HepG2 (cell line): ENCODE data around the gene FOSB. TPM values are rescaled to one million over a fixed set of nuclear protein-coding genes. Genes with fewer than 3 reads are reported as not detected.

Source experiments
- ATAC-seq: fragments of 200-7000 bp; cut with Tn5 transposase; 3 replicates; pipeline ENCODE4 v1.9.1; 2020; ENCODE audit warnings: mild to moderate bottlenecking, moderate library complexity
- BruUV-seq: library from RNA; stranded (reverse); fragments of 400-500 nt; replicated peaks from 2 replicates; lab custom pipeline; 2021; lab: Mats Ljungman, UMichigan
- CTCF ChIA-PET: fragments of 300-600 bp; formaldehyde crosslinking; extraction: SDS; loops from one replicate; lab custom pipeline; 2021; ENCODE audit warnings: low total read pairs, inconsistent platforms, low intra/inter-chr PET ratio; lab: Yijun Ruan, JAX
- POLR2A ChIA-PET: fragments of 350-600 bp; sonication (Branson Sonifier 250); formaldehyde crosslinking; loops from one replicate; lab custom pipeline; 2020; ENCODE audit warnings: antibody characterized with exemption, inconsistent platforms; lab: Yijun Ruan, JAX
- DNase-seq: peaks from one replicate; pipeline ENCODE4 v3.0.0-alpha.2; 2015; ENCODE audit warnings: low spot score
- FAIRE-seq: peaks from 3 replicates; lab custom pipeline; 2011; peaks lifted over from hg19 to GRCh38; lab: Jason Lieb, UNC
- H2AFZ ChIP-seq: one replicate; pipeline ENCODE4 v1.6.1; 2011; ENCODE audit warnings: low read length, inconsistent platforms
- H3K27ac ChIP-seq: fragments of 300-600 bp; 3 replicates; pipeline ENCODE4 v1.8.0; 2011; ENCODE audit warnings: mixed run types, mild to moderate bottlenecking, mixed read lengths, low read length, inconsistent platforms; ENCODE audit not compliant: insufficient read depth; ENCODE audit errors: extremely low read length
- H3K27me3 ChIP-seq, 2 experiments: fragments of 200-600 bp in 1 of 2; 2 replicates in 1 of 2; 3 replicates in 1 of 2; pipeline versions ENCODE4 v1.6.0 to v1.8.0; 2011; ENCODE audit warnings: low read length in 2 of 2, mild to moderate bottlenecking in 2 of 2, moderate library complexity in 2 of 2, inconsistent platforms in 1 of 2; ENCODE audit not compliant: insufficient read depth in 2 of 2, control insufficient read depth in 1 of 2
- H3K36me3 ChIP-seq, 2 experiments: fragments of 200-600 bp in 1 of 2; replicated peaks in 1 of 2; 2 replicates in 1 of 2; 3 replicates in 1 of 2; pipeline versions ENCODE4 v1.5.1 to v1.8.0; 2011; ENCODE audit warnings: low read length in 2 of 2, inconsistent platforms in 1 of 2; ENCODE audit not compliant: insufficient read depth in 2 of 2, control insufficient read depth in 1 of 2
- H3K4me1 ChIP-seq: 2 replicates; pipeline ENCODE4 v1.5.1; 2012; ENCODE audit warnings: low read length, inconsistent platforms; ENCODE audit not compliant: insufficient read depth
- H3K4me2 ChIP-seq: 2 replicates; pipeline ENCODE4 v1.6.0; 2011; ENCODE audit warnings: low read depth, low read length, inconsistent platforms
- H3K4me3 ChIP-seq, 3 experiments: fragments of 200-600 bp in 1 of 3; sonication (generic), shearing (Covaris generic) in 1 of 3; replicated peaks in 1 of 3; 2 replicates each; pipeline ENCODE4 v1.5.1; 2011 to 2016; ENCODE audit warnings: low read length in 3 of 3, inconsistent platforms in 2 of 3, low read depth in 2 of 3, mild to moderate bottlenecking in 2 of 3, control low read depth in 1 of 3, mixed read lengths in 1 of 3; ENCODE audit not compliant: insufficient read depth in 1 of 3
- H3K79me2 ChIP-seq: one replicate; pipeline ENCODE4 v1.6.1; 2011; ENCODE audit warnings: low read length, inconsistent platforms; ENCODE audit not compliant: insufficient read depth
- H3K9ac ChIP-seq: 2 replicates; pipeline ENCODE4 v1.6.0; 2011; ENCODE audit warnings: mild to moderate bottlenecking, low read depth, low read length, inconsistent platforms; ENCODE audit not compliant: insufficient read depth
- H3K9me3 ChIP-seq: 2 replicates; pipeline ENCODE4 v1.5.1; 2012; ENCODE audit warnings: mild to moderate bottlenecking, low read length
- H4K20me1 ChIP-seq: 2 replicates; pipeline ENCODE4 v1.6.0; 2011; ENCODE audit warnings: inconsistent platforms, mild to moderate bottlenecking, low read length, moderate library complexity; ENCODE audit not compliant: insufficient read depth
- NCOA1 ChIP-seq: sonication (generic); formaldehyde crosslinking; IDR thresholded peaks from 2 replicates; pipeline ENCODE4 v1.9.0; 2021; ENCODE audit warnings: missing genetic modification reagents
- NCOR1 ChIP-seq: fragments of 200-600 bp; sonication (generic); IDR thresholded peaks from 2 replicates; pipeline ENCODE4 v1.7.0; 2017; ENCODE audit warnings: antibody characterized with exemption, low read length, borderline replicate concordance
- POGZ ChIP-seq: sonication (generic); formaldehyde crosslinking; IDR thresholded peaks from 2 replicates; pipeline ENCODE4 v1.4.0; 2020; ENCODE audit warnings: mild to moderate bottlenecking, missing genetic modification reagents
- PRPF4 ChIP-seq: fragments of 200-400 bp; formaldehyde crosslinking; IDR thresholded peaks from 2 replicates; pipeline ENCODE4 v1.6.1; 2016; ENCODE audit warnings: low read length, low read depth; ENCODE audit not compliant: poor library complexity, severe bottlenecking
- TBX2 ChIP-seq: sonication (generic); formaldehyde crosslinking; IDR thresholded peaks from 2 replicates; pipeline ENCODE4 v1.5.0; 2020; ENCODE audit warnings: missing genetic modification reagents, mild to moderate bottlenecking, borderline replicate concordance
- TEAD3 ChIP-seq: optimal IDR thresholded peaks from 2 replicates; pipeline ENCODE3; 2016; ENCODE audit warnings: borderline replicate concordance
- ZEB1 ChIP-seq: IDR thresholded peaks from 2 replicates; pipeline ENCODE4 v1.6.1; 2012; ENCODE audit warnings: mild to moderate bottlenecking, low read depth, inconsistent platforms; ENCODE audit not compliant: insufficient replicate concordance
- ZNF121 ChIP-seq: sonication (generic); formaldehyde crosslinking; IDR thresholded peaks from 2 replicates; pipeline ENCODE4 v1.5.0; 2020; ENCODE audit warnings: mild to moderate bottlenecking, missing genetic modification reagents
- ZNF180 ChIP-seq: sonication (generic); formaldehyde crosslinking; IDR thresholded peaks from 2 replicates; pipeline ENCODE4 v1.4.0; 2020; ENCODE audit warnings: low read depth, missing genetic modification reagents, borderline replicate concordance
- ZNF501 ChIP-seq: sonication (generic); formaldehyde crosslinking; IDR thresholded peaks from 2 replicates; pipeline ENCODE4 v1.5.1; 2020; ENCODE audit warnings: mild to moderate bottlenecking, moderate library complexity, missing genetic modification reagents
- ZNF619 ChIP-seq: sonication (generic); formaldehyde crosslinking; IDR thresholded peaks from 2 replicates; pipeline ENCODE4 v1.4.0; 2020; ENCODE audit warnings: mild to moderate bottlenecking, missing genetic modification reagents
- ZNF629 ChIP-seq: sonication (generic); formaldehyde crosslinking; conservative IDR thresholded peaks from 2 replicates; pipeline ENCODE4 v1.5.0; 2020; ENCODE audit warnings: missing genetic modification reagents
- WGBS: methylation state at CpG from one replicate; pipeline ENCODE4 v1.1.6; 2017; ENCODE audit warnings: low lambda C conversion rate; 5-methylcytosine and 5-hydroxymethylcytosine counted together
- in situ Hi-C: cut with HindIII; loops from 2 replicates; pipeline ENCODE4 v1.10.0; 2017; ENCODE audit warnings: low pct_unique_long_range_greater_than_20kb; ENCODE audit not compliant: extremely low pct_ligation_motif_present
- intact Hi-C: fragments of 100-400 bp; cut with micrococcal nuclease; formaldehyde crosslinking; loops from one replicate; pipeline ENCODE4 v1.10.0; 2022; ENCODE audit not compliant: unreplicated experiment
- polyA plus RNA-seq, 8 experiments: library from polyadenylated mRNA; depleted of rRNA in 3 of 8; stranded (reverse) in 7 of 8; unstranded in 1 of 8; fragments of >200 nt; fragmentation: Illumina TruSeq in 4 of 8; extraction: Trizol in 4 of 8; gene quantifications; 2 replicates each; pipeline versions ENCODE4 v1.2.1 to v1.2.3, GENCODE V29; 2011 to 2016; ENCODE audit warnings: low read depth in 4 of 8, missing spikeins in 1 of 8, mixed read lengths in 1 of 8; ENCODE audit not compliant: insufficient read depth in 1 of 8
- total RNA-seq, 5 experiments: library from RNA; depleted of rRNA; stranded (reverse); fragments of >200 nt; fragmentation: Illumina TruSeq; extraction: Trizol; gene quantifications; 2 replicates each; pipeline ENCODE4 v1.2.3, GENCODE V29; 2016; ENCODE audit warnings: low read depth in 1 of 5
- TF ChIP-seq, protein P1 (sequence below): sonication (generic); formaldehyde crosslinking; IDR thresholded peaks from 2 replicates; pipeline ENCODE4 v1.4.0; 2020; ENCODE audit warnings: missing genetic modification reagents
- TF ChIP-seq, protein P2 (sequence below): sonication (generic); formaldehyde crosslinking; IDR thresholded peaks from 2 replicates; pipeline ENCODE4 v1.4.0; 2020; ENCODE audit warnings: missing genetic modification reagents
- TF ChIP-seq, protein P3 (sequence below): IDR thresholded peaks from 2 replicates; pipeline ENCODE4 v1.6.1; 2016; ENCODE audit warnings: low read depth, control low read depth

The FOSB gene
- total and polyA plus RNA-seq, 2 of the 13 experiments (the other 11 are each of a cell fraction or from before 2014, with no cell fraction given) = 2.8 to 6.0 TPM

DNA sequence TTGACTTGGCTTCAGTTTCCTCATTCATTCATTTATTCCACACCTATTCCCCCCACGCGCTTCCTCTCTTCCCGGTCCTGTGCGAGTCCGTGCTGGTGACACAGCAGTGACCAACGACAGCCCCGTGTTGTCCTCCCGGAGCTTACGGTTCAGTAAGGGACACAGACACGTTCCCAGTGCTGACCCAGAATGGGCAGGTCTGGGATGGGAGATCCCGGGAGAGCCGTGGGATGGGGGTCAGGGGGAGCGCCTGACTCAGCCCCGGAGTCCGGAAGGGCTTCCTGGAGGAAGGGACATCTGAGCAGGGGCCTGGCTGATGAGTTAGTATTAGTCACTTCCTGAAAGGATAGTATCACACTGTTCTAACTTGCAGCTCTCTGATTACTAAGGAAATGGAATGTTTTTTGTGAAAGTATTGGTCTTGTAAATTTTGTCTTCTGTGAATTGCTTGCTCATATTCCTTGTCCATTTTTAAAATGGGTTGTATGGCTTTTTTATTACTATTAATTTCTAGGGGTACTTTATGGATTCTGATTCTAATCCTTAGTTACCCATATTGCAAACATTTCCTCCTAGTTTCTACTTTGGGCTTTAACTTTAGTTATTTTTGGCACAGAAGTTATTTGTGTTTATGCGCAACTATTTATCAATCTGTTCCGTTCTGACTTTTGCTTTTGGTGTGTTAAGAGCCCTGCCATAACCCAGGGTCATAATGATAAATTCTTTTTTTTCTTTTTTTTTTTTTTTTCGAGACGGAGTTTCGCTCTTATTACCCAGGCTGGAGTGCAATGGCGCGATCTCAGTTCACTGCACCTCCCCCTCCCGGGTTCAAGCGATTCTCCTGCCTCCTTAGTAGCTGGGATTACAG, 43.4 kb upstream of the FOSB start:
- peak; percentile 72 for FAIRE-seq
- peaks cover 9% of the 10 kb centered on the region for H3K79me2 ChIP-seq
- DNase-seq = peak; percentile 86
- peak overlapping the region; percentile 80 for H3K9ac ChIP-seq
- ChIA-PET POLR2A (interaction anchor here (0.5 to 1.7 kb wide), 8 partner anchors 19 to 924 kb away, joined by 3 to 8 read pairs (median 4); partner anchors contain the start of genes SNRPD2 and ZNF180), CTCF (no interaction called here)
- H4K20me1 ChIP-seq = no peaks in the 10 kb centered on the region
- H3K9me3 ChIP-seq = no peaks in the 10 kb centered on the region
- H3K4me1 ChIP-seq = peaks cover 47% of the 10 kb centered on the region
- no peaks in the 10 kb centered on the region; a peak in 1 of 5 replicates for H3K27me3 ChIP-seq
- intact Hi-C loops = loop anchor here (1.0 kb wide), 1 partner anchor 20 kb away; no protein-coding TSS in a partner anchor
- no TSS peak for BruUV-seq
- WGBS = 15% methylated on average over 23 of the region's 24 CpGs
- in situ Hi-C loops = loop anchor here (10.0 kb wide), 1 partner anchor 50 kb away; no protein-coding TSS in a partner anchor
- peak overlapping the region; percentile 94 for H3K4me2 ChIP-seq
- H3K4me3 ChIP-seq = peak overlapping the region; percentile 51 to 94 (median 73)
- peak; percentile 71 for ATAC-seq
- peak overlapping the region; percentile 87 for H3K27ac ChIP-seq
- H3K36me3 ChIP-seq = peaks cover 0 to 12% of the 10 kb centered on the region in 2 experiments; a peak in 1 of 5 replicates
- no peak overlapping the region for H2AFZ ChIP-seq
- TF ChIP-seq, protein P1, sequence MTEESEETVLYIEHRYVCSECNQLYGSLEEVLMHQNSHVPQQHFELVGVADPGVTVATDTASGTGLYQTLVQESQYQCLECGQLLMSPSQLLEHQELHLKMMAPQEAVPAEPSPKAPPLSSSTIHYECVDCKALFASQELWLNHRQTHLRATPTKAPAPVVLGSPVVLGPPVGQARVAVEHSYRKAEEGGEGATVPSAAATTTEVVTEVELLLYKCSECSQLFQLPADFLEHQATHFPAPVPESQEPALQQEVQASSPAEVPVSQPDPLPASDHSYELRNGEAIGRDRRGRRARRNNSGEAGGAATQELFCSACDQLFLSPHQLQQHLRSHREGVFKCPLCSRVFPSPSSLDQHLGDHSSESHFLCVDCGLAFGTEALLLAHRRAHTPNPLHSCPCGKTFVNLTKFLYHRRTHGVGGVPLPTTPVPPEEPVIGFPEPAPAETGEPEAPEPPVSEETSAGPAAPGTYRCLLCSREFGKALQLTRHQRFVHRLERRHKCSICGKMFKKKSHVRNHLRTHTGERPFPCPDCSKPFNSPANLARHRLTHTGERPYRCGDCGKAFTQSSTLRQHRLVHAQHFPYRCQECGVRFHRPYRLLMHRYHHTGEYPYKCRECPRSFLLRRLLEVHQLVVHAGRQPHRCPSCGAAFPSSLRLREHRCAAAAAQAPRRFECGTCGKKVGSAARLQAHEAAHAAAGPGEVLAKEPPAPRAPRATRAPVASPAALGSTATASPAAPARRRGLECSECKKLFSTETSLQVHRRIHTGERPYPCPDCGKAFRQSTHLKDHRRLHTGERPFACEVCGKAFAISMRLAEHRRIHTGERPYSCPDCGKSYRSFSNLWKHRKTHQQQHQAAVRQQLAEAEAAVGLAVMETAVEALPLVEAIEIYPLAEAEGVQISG (CRISPR knock-in tag) = peak; percentile 86
- TF ChIP-seq ZNF629 (CRISPR knock-in tag) = 0 out of 2 replicates have a peak, but pooled peaks have one; percentile 30
- no peak for TF ChIP-seq ZNF619 (CRISPR knock-in tag)
- TF ChIP-seq PRPF4 = no peak
- TF ChIP-seq ZNF501 (CRISPR knock-in tag) = peak; percentile 66; the same call in 1 of the 2 replicates
- TF ChIP-seq POGZ = no peak
- TF ChIP-seq TBX2 (CRISPR knock-in tag) = no peak
- no peak for TF ChIP-seq ZNF121
- no peak for TF ChIP-seq NCOA1
- no peak for TF ChIP-seq ZEB1
- no peak for TF ChIP-seq NCOR1
- no peak for TF ChIP-seq ZNF180
- TF ChIP-seq, protein P2, sequence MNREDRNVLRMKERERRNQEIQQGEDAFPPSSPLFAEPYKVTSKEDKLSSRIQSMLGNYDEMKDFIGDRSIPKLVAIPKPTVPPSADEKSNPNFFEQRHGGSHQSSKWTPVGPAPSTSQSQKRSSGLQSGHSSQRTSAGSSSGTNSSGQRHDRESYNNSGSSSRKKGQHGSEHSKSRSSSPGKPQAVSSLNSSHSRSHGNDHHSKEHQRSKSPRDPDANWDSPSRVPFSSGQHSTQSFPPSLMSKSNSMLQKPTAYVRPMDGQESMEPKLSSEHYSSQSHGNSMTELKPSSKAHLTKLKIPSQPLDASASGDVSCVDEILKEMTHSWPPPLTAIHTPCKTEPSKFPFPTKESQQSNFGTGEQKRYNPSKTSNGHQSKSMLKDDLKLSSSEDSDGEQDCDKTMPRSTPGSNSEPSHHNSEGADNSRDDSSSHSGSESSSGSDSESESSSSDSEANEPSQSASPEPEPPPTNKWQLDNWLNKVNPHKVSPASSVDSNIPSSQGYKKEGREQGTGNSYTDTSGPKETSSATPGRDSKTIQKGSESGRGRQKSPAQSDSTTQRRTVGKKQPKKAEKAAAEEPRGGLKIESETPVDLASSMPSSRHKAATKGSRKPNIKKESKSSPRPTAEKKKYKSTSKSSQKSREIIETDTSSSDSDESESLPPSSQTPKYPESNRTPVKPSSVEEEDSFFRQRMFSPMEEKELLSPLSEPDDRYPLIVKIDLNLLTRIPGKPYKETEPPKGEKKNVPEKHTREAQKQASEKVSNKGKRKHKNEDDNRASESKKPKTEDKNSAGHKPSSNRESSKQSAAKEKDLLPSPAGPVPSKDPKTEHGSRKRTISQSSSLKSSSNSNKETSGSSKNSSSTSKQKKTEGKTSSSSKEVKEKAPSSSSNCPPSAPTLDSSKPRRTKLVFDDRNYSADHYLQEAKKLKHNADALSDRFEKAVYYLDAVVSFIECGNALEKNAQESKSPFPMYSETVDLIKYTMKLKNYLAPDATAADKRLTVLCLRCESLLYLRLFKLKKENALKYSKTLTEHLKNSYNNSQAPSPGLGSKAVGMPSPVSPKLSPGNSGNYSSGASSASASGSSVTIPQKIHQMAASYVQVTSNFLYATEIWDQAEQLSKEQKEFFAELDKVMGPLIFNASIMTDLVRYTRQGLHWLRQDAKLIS (CRISPR knock-in tag) = peak; percentile 50; the same call in 1 of the 2 replicates
- TF ChIP-seq, protein P3, sequence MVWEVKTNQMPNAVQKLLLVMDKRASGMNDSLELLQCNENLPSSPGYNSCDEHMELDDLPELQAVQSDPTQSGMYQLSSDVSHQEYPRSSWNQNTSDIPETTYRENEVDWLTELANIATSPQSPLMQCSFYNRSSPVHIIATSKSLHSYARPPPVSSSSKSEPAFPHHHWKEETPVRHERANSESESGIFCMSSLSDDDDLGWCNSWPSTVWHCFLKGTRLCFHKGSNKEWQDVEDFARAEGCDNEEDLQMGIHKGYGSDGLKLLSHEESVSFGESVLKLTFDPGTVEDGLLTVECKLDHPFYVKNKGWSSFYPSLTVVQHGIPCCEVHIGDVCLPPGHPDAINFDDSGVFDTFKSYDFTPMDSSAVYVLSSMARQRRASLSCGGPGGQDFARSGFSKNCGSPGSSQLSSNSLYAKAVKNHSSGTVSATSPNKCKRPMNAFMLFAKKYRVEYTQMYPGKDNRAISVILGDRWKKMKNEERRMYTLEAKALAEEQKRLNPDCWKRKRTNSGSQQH = 0 out of 2 replicates have a peak, but pooled peaks have one; percentile 9
- TF ChIP-seq TEAD3 (CRISPR knock-in tag) = peak; percentile 55
